Activated CD4-positive, alpha-beta T cell treated with anti-CD3 and anti-CD28 coated beads, Interleukin-2, amount 50 U/mL, for 24 hours (primary cell): ENCODE measurements around the gene C2orf49.
A peak's percentile ranks its signal among the peaks of the same experiment; 100 is the strongest.

Experiments
- DNase-seq, 2 donors: peaks; one replicate each; pipeline ENCODE4 v3.0.0-alpha.2; 2020; ENCODE audit warnings: low read depth in 1 of 2, low spot score in 1 of 2

Gene C2orf49

GRCh38 chr2:105337122-105338019, at the start of gene C2orf49:
Gene C2orf49, plus strand, starts transcription at chr2:105337540. Its CDS starts 48 bp downstream, at chr2:105337588.
- DNase-seq, result peak; percentile 88

DNA sequence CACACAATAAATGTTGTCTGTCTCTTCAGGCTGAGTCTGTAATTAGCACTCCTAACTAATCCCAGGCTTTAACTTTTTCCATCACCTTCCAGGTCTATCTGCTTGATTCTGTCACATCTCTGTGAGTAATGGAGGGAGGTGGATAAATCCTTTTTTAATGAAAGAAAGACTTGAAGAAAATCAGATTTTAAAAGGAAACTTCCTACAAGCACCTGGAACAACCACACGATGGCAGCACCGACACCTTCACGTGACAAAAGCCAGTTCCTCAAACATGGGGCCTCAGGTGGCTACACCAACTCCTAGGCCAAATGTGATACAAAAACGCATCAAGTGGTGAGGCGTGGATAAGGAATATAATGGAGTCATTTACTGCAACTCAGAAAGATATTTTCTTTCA, 49.6 kb upstream of the C2orf49 start:
- no peak for DNase-seq

GRCh38 chr2:105288133-105288532, 49.2 kb upstream of the C2orf49 start:
- DNase-seq, result no peak

DNA sequence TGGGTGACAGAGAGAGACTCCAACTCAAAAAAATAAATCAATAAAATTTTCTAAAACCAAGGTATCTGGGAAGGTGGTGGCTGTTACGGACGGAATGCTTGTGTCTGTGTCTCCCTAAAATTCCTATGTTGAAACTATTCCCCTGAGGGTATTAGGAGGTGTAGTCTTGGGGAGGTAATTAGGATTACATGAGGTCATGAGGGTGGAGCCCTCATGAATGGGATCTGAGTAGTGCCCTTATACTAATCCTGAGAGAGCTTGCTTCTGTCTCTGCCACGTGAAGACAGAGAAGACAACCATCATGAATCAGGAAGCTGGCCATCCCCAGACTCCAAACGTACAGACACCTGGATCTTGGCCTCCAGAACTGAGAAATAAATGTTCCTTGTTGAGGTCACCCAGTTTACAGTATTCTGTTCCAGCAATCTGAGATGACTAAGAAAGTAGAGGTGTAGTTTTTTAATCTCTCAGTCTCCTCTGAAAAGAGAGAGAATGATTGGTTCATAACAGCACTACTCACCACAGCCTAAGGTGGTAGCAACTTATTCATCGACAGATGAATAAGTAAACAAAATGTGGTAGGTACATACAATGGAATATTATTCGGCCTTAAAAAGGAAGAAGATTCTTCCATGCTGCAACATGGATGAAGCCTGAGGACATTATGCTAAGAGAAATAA, 46.2 kb upstream of the C2orf49 start:
- no peak for DNase-seq

- no peak for DNase-seq
Observed at GRCh38 chr2:105291981-105292380, 45.4 kb upstream of the C2orf49 start.

GRCh38 chr2:105294046-105294445, 43.3 kb upstream of the C2orf49 start:
- no peak for DNase-seq

GRCh38 chr2:105294844-105295481, 42.4 kb upstream of the C2orf49 start:
- DNase-seq, result no peak

- no peak for DNase-seq
Observed at GRCh38 chr2:105296017-105296611, 41.2 kb upstream of the C2orf49 start.

GRCh38 chr2:105297216-105297615, 40.1 kb upstream of the C2orf49 start:
- no peak for DNase-seq

DNA sequence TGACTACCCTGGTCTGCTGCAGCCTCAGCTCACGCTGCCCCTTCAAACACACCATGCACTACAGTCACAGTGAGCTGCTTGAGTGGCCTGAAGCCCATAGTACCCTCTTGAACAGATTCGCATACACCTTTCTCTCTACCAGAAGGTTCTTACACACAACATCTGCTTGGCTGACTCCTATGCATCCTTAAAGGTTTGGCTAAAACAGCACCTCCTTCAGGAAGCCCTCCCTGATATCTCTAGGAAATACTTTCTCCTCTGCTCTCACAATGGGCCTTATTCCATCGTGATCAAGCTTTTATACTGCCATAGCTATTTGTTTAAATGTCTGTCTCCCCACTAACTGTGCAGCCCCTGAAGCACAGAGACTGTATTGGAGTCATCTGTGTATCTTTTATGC, 39.3 kb upstream of the C2orf49 start:
- no peak for DNase-seq

- no peak for DNase-seq
Observed at GRCh38 chr2:105299290-105299689, 38.0 kb upstream of the C2orf49 start.

- DNase-seq, result no peak
Observed at GRCh38 chr2:105301646-105302045, 35.7 kb upstream of the C2orf49 start.

DNA sequence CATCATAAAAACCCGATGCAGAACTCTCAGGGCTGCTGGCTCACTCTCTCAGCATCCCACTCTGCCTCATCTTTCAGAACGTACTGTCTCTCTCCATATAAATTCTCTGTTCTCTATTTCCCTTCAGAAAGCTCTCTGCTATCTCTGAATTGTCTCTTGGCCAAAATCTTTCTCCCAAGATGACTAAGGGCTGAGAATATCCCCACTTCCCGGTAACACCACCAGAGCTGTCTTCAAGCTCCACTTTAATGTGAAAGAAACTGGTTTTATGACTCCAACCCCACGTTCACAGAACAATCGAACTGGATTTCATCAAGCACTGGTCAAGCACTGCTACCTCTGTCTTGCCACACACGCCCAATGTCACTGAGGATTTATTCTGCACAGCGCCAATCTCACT, 30.2 kb upstream of the C2orf49 start:
- no peak for DNase-seq

DNA sequence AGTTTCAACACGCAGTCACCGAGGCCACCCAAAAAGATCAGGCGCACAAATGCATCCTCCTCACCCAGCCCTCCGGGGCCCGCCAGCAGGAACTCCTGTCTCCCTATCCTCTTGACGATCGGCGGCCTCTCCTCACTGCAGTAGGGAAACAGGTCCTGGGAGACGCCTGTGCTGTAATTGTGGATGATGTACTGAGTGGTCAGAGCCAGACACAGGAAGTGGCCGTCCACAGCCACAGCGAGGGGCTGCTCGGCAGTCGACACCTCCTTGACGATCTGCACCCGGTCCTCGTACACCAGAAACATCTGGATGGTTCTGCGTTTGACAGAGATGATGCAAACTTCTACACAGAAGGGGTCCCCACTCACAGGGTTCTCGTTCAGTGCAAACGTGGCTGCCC, 29.8 kb upstream of the C2orf49 start:
- no peak for DNase-seq

GRCh38 chr2:105307962-105308361, 29.4 kb upstream of the C2orf49 start:
- no peak for DNase-seq

DNA sequence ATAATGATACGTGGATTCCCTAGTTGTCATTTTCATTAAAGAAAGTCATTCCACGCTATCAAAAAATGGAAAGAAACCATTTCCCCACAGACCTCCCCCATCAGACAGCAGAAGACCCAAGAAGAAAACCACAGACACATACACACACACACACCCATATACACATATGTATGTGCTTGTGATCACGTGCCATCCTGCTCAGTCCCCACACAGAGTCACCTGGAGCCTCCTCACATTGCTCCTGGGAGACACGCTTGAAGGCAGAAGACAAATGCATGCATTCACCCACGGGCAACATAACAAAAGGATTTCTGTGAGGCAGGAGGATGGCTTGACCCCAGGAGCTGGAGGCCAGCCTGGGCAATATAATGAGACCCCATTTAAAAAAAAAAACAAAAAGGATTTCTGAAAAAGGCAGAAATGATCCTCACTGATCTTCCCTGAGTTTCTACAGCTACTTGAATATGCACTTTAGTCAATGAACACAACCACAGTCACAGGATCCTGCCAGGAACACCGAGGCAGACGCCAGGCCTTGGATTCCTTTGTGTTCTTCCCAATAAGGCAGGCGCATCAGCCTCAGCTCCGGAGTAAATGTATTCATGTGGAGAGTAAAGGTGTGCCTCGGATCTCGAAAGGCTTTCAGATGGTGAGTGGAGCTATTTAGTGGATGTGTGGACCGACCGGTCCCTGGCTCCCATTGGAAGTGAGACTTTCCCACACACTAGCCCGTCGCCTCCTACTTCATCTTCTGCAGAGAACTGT, 28.8 kb upstream of the C2orf49 start:
- DNase-seq, result no peak

GRCh38 chr2:105309147-105309545, 28.2 kb upstream of the C2orf49 start:
- no peak for DNase-seq

GRCh38 chr2:105313877-105314276, 23.5 kb upstream of the C2orf49 start:
- no peak for DNase-seq

DNA sequence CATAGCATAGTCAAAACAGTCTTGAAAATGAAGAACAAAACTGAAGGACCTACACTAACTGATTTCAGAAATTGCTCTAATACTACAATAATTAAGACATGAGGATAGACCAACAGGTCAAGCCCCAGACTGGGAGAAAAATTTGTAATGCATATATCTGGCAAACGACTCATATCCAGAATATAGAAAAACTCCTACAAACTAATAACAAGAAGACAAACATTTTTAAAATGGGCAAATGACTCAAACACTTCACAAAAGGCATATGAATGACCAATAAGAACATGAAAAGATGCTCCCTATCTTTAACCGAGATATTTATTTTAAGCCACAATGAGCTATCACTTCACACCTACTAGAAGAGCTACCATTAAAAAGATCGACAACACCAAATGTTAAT, 22.0 kb upstream of the C2orf49 start:
- DNase-seq, result no peak

GRCh38 chr2:105317937-105318336, 19.4 kb upstream of the C2orf49 start:
- no peak for DNase-seq
